Keratinocyte (primary cell): Measurements from ENCODE around the gene CASK.

Source experiments
- CTCF ChIP-seq, 3 experiments: IDR thresholded peaks in 1 of 3; conservative IDR thresholded peaks in 1 of 3; optimal IDR thresholded peaks in 1 of 3; 2 replicates in 2 of 3; 3 replicates in 1 of 3; pipeline versions ENCODE3 to v1.5.1; 2011; ENCODE audit warnings: low read length in 3 of 3, mild to moderate bottlenecking in 3 of 3, moderate library complexity in 2 of 3, control low read depth in 1 of 3, inconsistent platforms in 1 of 3; ENCODE audit not compliant: insufficient read depth in 2 of 3; ENCODE audit errors: extremely low read depth in 1 of 3
- EZH2 ChIP-seq: IDR thresholded peaks from one replicate; pipeline ENCODE4 v1.6.1; 2012; ENCODE audit warnings: inconsistent platforms, mild to moderate bottlenecking, low read length, moderate library complexity

- no peak for TF ChIP-seq CTCF (optimal IDR thresholded peaks at IDR 0.05 in 1 of 3, IDR thresholded peaks at IDR 0.05 in 1 of 3, conservative IDR thresholded peaks at IDR 0.05 in 1 of 3; ENCODE audit: extremely low read depth in 1 of 3, insufficient read depth in 2 of 3, low read length in 3 of 3)
- no peak for TF ChIP-seq EZH2
Observed at GRCh38 chrX:41474726-41475100, 448.6 kb downstream of the CASK start.
